ENCODE measurements around the gene TOM1L2. TPM values are rescaled to one million over a fixed set of nuclear protein-coding genes. Genes with fewer than 3 reads are reported as not detected.
A peak's percentile ranks its signal among the peaks of the same experiment; 100 is the strongest.

TOM1L2 gene
- total RNA-seq, 1 donor from 2014 or later, result 261 TPM

DNA sequence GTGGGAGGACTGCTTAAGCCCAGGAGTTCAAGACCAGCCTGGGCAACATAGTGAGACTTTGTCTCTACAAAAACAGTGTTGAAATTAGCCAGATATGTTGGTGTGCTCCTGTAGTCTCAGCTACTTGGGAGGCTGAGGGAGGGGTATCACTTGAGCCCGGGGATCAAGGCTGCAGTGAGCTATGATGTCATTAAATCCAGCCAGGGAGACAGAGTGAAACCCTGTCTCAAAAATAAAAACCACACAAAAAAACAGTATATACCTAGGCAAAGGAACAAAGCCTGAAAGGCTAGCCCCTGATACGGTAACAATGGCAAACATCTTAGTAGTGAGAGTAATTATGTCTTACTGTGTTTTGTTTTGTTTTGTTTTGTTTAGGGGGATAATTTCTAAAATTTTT, 38.0 kb downstream of the TOM1L2 start:
- intact Hi-C loops (cut with DNase I), result no loop called here
- DNase-seq (ENCODE audit: low spot score), result no peak

DNA sequence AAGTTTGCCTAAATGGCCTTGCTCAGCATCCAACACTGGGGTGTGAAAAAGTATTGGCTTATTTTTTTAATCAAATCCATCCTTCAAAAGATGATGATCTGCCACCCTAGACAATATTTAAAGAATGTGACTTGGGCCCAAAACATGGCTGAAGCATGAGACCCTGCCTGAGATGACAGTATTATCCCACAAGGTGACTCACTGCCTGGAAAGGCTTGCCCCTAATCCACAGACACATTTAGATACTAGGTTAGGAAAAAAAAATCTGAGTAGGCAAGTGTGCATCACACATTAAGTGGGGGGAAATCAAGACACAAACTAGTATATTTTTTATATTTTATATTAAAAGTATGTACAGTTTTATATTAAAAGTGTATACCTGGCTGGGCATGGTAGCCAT, 38.4 kb downstream of the TOM1L2 start:
- no peak for DNase-seq (ENCODE audit: low spot score)
- intact Hi-C loops (cut with DNase I), result no loop called here

DNA sequence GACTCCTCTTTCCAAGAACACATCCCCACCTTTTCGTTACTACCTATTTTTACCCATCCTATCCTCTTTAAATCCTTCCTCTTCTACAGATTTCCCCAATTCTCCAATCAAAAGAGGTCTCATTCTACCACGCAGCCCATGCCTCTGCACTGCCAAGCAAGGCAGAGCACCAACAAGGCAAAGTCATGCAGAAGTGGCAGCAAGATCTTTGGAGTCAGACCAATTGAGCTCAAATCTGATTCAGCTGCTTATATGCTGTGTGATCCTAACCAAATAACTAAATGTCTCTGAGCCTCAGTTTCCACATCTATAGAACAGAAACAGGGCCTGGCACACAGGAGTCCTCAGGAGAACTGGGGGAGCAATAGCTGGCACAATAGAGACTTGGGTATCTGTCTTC, 41.0 kb downstream of the TOM1L2 start:
- intact Hi-C loops (cut with DNase I), result no loop called here
- DNase-seq (ENCODE audit: low spot score), result no peak

GRCh38 chr17:17930674-17931073, 41.5 kb downstream of the TOM1L2 start:
- no peak for DNase-seq (ENCODE audit: low spot score)
- intact Hi-C loops (cut with DNase I), result no loop called here

GRCh38 chr17:17929655-17930380, 42.4 kb downstream of the TOM1L2 start:
- intact Hi-C loops (cut with DNase I), result no loop called here
- no peak for DNase-seq (ENCODE audit: low spot score)

DNA sequence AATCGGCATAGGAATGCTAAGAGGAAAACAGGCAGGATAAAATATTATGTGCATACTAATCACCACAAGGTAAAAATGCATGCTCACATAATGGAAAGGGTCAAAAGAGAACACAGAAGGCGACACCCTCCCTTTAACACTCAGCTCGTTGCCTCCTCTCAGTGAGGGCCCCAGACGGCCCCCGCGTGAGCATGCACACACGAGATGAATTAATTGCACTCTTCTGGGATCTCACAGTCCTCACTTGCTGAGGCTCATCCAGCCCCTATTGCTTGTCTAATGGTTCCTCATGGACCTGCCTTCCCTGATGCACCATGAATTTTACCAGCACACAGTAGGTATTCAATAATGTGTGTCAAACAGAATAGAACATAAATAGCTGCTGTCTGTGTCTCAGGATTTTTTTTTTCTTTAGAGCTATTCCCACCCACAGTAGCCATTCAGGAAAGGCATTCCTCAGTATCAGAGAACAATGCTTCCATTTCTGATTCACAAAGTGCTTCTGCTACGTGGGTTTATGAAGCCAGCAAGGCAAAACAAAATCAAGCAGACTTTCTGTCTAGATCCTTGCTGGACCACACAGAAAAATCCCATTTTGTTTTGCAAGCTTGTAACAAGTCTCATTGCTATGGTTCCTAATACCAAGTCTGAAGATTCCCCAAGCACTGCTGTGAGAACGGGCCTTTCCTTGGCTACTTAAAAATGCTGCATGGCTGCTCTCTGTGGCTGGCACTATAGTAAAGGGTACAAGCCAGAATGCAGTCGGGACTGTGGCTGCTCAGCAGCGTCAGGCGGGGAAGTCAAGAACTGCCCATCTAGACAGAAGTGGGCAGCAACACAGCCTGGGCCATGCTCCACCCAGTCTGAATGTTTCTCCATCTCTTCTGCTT, 43.6 kb downstream of the TOM1L2 start:
- intact Hi-C loops (cut with DNase I), result no loop called here

DNA sequence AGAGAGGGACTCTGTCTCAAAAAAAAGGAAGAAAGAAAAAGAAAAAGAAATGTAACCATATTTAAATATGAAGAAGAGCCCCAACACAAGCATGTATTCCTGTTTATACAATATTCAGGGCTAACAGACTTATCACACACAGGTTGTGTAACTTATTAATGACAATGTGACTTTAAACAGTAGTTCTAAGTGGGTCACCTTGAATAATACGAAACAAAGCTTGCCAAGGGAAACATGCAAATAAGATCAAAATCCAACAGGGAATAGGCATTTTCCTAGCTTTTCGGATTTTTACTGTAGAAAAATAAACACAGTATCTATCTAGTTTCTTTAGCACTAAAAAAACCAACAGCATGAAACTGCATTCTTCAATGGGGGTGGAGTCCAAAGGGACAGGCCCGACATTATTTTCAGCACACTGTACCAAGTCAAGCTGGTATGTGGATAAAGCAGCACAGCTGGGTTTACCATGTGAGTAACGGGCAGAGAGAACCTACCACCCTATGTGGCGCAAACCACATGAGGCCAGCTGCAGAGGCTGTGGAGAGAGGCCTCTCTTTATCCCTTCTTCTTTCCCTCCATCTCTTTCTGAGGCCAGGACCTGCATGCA, 45.3 kb downstream of the TOM1L2 start:
- intact Hi-C loops (cut with DNase I), result no loop called here
- DNase-seq (ENCODE audit: low spot score), result no peak

More for the DNA sequence above, 43.6 kb downstream of the TOM1L2 start:
- no peak for DNase-seq (ENCODE audit: low spot score)

DNA sequence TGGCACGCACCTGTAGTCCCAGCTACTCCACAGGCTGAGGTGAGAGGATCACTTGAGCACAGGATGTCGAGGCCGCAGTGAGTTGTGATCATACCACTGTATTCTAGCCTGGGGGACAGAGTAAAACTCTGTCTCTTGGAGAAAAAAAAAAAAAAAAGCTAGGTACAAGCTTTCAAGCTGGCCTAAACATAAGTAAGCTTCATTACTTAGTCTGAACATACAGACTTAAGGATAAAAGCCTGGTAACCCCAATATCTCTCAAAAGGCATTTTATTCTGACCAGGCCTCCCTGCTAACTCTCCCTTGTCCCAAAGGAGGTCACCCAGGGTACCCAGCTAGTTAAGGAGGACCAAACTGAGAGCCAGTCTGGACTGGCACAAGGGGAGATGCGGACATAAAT, 46.2 kb downstream of the TOM1L2 start:
- intact Hi-C loops (cut with DNase I), result no loop called here
- no peak for DNase-seq (ENCODE audit: low spot score)

DNA sequence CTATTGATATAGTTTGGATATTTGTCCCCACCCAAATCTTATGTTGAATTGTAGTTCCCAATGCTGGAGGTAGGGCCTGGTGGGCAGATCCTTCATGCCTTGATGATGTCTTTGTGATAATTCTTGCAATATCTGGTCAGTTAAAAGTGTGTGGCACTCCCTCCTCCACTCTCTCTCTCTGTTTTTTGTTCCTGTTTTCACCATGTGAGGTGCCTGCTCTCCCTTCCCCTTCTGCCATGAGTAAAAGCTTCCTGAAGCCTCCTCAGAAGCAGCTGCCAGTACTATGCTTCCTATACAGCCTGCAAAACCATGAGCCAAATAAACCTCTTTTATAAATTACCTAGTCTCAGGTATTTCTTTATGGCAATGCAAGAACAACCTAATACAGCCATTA, 47.3 kb downstream of the TOM1L2 start:
- no peak for DNase-seq (ENCODE audit: low spot score)
- intact Hi-C loops (cut with DNase I), result loop anchor here (5.0 kb wide), 2 partner anchors 47 to 48 kb away; partner anchors contain the start of genes DRC3 and TOM1L2

- intact Hi-C loops (cut with DNase I), result loop anchor here (5.0 kb wide), 2 partner anchors 47 to 48 kb away; partner anchors contain the start of genes DRC3 and TOM1L2
- DNase-seq (ENCODE audit: low spot score), result no peak
Observed at GRCh38 chr17:17924131-17924856, 47.9 kb downstream of the TOM1L2 start.

DNA sequence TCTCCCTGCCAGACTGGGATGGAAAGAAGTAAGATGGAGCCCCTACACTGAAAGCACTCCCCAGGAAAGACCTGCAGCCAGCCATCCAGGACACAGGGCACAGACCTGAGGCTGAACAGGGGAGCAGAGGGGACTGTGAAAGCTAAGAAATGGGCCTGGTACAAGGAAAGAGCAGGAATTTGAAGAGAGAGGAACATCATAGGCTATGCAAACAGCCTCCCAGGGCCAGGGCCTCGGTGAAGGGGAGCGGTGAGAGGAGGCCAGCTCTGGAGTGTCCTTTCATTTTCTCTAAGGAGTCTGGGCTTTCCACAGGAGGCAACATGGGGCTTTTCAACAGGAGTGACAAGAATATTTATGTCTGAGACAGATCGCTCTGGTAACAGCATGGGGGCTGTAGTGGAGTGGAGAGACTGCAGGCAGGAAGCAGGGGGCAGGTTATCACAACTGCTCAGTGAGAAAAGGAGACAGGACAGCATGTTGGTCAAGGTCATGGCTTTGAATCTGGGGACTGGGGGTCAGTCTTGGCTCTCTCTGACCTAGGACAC, 50.1 kb downstream of the TOM1L2 start:
- DNase-seq (ENCODE audit: low spot score), result no peak
- intact Hi-C loops (cut with DNase I), result loop anchor here (5.0 kb wide), 2 partner anchors 45 to 50 kb away; partner anchors contain the start of genes DRC3 and TOM1L2

- DNase-seq (ENCODE audit: low spot score), result no peak
- intact Hi-C loops (cut with DNase I), result loop anchor here (5.0 kb wide), 2 partner anchors 44 to 51 kb away; partner anchors contain the start of genes DRC3 and TOM1L2
Observed at GRCh38 chr17:17921192-17922069, 50.8 kb downstream of the TOM1L2 start.

DNA sequence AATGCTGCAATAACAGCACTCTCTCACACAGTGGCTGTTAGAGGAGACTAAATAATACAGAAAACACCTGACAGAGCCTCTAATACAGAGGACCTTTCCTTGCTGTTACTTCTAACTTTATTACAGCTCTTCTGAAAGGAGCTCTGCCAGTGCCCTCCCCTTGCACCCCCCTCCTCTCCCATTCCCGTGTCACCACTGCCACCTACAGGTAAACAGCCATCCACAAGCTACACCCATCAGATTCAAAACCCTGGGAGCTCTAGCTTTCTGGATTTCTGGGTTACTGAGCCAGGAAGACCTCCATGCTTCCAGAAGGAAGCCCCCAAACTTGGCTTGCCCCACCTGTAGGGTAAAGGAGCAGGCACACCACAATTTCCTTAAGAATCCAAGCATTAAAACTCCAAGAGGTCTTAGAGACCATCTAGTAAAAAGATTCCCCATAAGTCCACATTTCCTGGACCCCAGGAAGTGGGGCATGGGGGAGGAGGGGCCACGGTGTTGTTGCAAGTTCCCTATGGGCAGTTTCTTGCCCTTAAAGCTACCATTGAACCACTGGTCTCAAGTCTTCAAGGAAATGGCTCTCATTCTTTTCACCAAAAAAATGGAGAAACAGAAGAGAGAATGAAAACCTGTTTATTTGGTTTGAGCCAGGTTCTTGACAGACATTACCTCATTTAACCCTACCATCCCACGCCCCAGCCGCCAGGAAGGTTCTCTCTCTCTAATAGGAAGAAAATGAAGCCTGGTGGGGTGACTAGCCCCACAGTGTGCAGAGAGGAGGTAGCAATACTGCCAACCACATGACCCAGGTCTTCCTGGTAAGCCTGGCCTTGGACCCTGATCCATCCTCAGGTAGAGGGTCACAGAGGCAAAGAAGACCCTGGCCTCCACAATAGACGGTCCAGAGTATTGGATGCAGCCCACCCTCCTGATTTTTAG, 52.8 kb downstream of the TOM1L2 start:
- intact Hi-C loops (cut with DNase I), result loop anchor here (2.0 to 5.0 kb wide), 4 partner anchors 42 to 237 kb away; partner anchors contain the start of genes DRC3, RAI1 and TOM1L2
- peak; percentile 80 for DNase-seq (ENCODE audit: low spot score)

DNA sequence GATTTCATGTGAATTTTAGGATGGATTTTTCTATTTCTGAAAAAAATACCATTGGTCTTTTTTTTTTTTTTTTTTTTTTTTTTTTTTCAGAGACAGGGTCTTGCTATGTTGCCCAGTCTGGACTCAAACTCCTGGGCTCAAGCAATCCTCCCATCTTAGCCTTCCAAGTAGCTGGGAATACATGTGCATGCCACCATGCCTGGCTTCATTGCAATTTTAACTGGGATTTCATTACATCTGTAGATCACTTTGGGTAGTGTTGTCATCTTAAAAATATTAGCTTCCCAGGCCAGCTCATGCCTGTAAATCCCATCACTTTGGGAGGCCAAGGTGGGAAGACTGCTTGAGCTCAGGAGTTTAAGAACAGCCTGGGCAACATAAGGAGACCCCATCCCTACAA, 54.8 kb downstream of the TOM1L2 start:
- intact Hi-C loops (cut with DNase I), result loop anchor here (5.0 kb wide), 1 partner anchor 235 kb away; the partner anchor contains the start of gene RAI1
- no peak for DNase-seq (ENCODE audit: low spot score)

DNA sequence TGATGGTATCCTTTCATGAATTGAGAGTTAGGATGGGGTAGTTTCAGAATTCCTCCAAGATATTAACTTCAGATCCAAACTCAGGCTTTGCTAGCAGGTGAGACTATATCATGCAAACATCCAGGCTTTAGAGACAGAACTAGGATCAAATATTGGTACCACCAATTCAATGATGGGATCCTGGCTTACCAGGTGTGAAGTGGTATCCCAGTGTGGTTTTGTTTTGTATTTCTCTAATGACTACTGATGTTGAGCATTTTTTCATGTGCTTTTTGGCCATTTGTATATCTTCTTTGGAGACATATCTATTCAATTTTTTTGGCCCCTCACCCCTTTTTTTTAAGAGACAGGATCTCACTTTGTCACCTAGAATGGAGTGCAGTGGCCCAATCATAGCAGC, 57.0 kb downstream of the TOM1L2 start:
- DNase-seq (ENCODE audit: low spot score), result no peak
- intact Hi-C loops (cut with DNase I), result loop anchor here (5.0 kb wide), 1 partner anchor 233 kb away; the partner anchor contains the start of gene RAI1

- intact Hi-C loops (cut with DNase I), result no loop called here
Observed at GRCh38 chr17:17913695-17914332, 58.4 kb downstream of the TOM1L2 start.

More at GRCh38 chr17:17913695-17914332, 58.4 kb downstream of the TOM1L2 start:
- peak; percentile 80 for DNase-seq (ENCODE audit: low spot score)
